WTC11 (cell line): ENCODE measurements around the gene CHST1. TPM values are rescaled to one million over a fixed set of nuclear protein-coding genes. Genes with fewer than 3 reads are reported as not detected.

Experiments used
- ATAC-seq: fragments of 200-7000 bp; cut with Tn5 transposase; 2 replicates; pipeline ENCODE4 v1.10.0; 2021; ENCODE audit warnings: mild to moderate bottlenecking, moderate library complexity
- CTCF ChIA-PET: fragments of 300-600 bp; sonication (Branson Sonifier 250); formaldehyde crosslinking; loops from one replicate; lab custom pipeline; 2021; ENCODE audit warnings: antibody characterized with exemption; lab: Charles Lee
- POLR2A ChIA-PET: fragments of 350-600 bp; sonication (Branson Sonifier 250); formaldehyde crosslinking; loops from one replicate; lab custom pipeline; 2021; ENCODE audit warnings: antibody characterized with exemption; lab: Charles Lee
- DNase-seq: peaks from one replicate; pipeline ENCODE4 v3.0.0; 2021; ENCODE audit warnings: low spot score
- H3K27ac Mint-ChIP-seq: 2 replicates; pipeline ENCODE4 v1.8.0; 2021; ENCODE audit warnings: mixed read lengths
- H3K27me3 Mint-ChIP-seq: 2 replicates; pipeline ENCODE4 v1.8.0; 2021; ENCODE audit warnings: low read depth, mild to moderate bottlenecking, moderate library complexity, mixed read lengths
- H3K36me3 Mint-ChIP-seq: 2 replicates; pipeline ENCODE4 v1.8.0; 2021; ENCODE audit warnings: mixed read lengths
- H3K4me1 Mint-ChIP-seq: 2 replicates; pipeline ENCODE4 v1.8.0; 2022; ENCODE audit warnings: mixed read lengths
- H3K4me3 Mint-ChIP-seq: 2 replicates; pipeline ENCODE4 v1.8.0; 2021; ENCODE audit warnings: mild to moderate bottlenecking, moderate library complexity, mixed read lengths
- H3K9me3 Mint-ChIP-seq: 2 replicates; pipeline ENCODE4 v1.8.0; 2021; ENCODE audit warnings: mixed read lengths
- CBFB ChIP-seq: sonication (generic); formaldehyde crosslinking; IDR thresholded peaks from 2 replicates; pipeline ENCODE4 v1.8.1; 2022; ENCODE audit warnings: mild to moderate bottlenecking, low read depth, missing genetic modification reagents
- E2F4 ChIP-seq: sonication (generic); formaldehyde crosslinking; IDR thresholded peaks from 2 replicates; pipeline ENCODE4 v1.8.1; 2022; ENCODE audit warnings: low read depth, mild to moderate bottlenecking, moderate library complexity, missing genetic modification reagents, borderline replicate concordance
- GRHL2 ChIP-seq: fragments of 250-450 bp; sonication (Bioruptor Pico); IDR thresholded peaks from 2 replicates; pipeline ENCODE4 v1.8.0; 2022; ENCODE audit warnings: mild to moderate bottlenecking, moderate library complexity; ENCODE audit not compliant: insufficient replicate concordance, severe bottlenecking
- NFE2L1 ChIP-seq: sonication (generic); formaldehyde crosslinking; IDR thresholded peaks from 2 replicates; pipeline ENCODE4 v1.8.1; 2023; ENCODE audit warnings: missing genetic modification reagents
- NR1H2 ChIP-seq: sonication (generic); formaldehyde crosslinking; IDR thresholded peaks from 2 replicates; pipeline ENCODE4 v1.9.0; 2021; ENCODE audit warnings: mild to moderate bottlenecking, moderate library complexity, missing genetic modification reagents
- PRRX2 ChIP-seq: fragments of 250-450 bp; sonication (Bioruptor Pico); IDR thresholded peaks from 2 replicates; pipeline ENCODE4 v1.8.0; 2021; ENCODE audit warnings: mild to moderate bottlenecking
- RELA ChIP-seq: sonication (generic); formaldehyde crosslinking; IDR thresholded peaks from 2 replicates; pipeline ENCODE4 v1.8.1; 2022; ENCODE audit warnings: missing genetic modification reagents, mild to moderate bottlenecking, borderline replicate concordance
- SMAD3 ChIP-seq: sonication (generic); formaldehyde crosslinking; IDR thresholded peaks from 2 replicates; pipeline ENCODE4 v1.8.0; 2022; ENCODE audit warnings: missing genetic modification reagents, mild to moderate bottlenecking, borderline replicate concordance
- TCF7 ChIP-seq: sonication (generic); formaldehyde crosslinking; IDR thresholded peaks from 2 replicates; pipeline ENCODE4 v1.8.0; 2022; ENCODE audit warnings: mild to moderate bottlenecking, low read depth, missing genetic modification reagents, moderate library complexity
- TEAD4 ChIP-seq: sonication (generic); formaldehyde crosslinking; IDR thresholded peaks from 2 replicates; pipeline ENCODE4 v1.8.0; 2022; ENCODE audit warnings: mild to moderate bottlenecking, missing genetic modification reagents
- ZBTB21 ChIP-seq: sonication (generic); formaldehyde crosslinking; IDR thresholded peaks from 2 replicates; pipeline ENCODE4 v1.8.1; 2023; ENCODE audit warnings: mild to moderate bottlenecking, missing genetic modification reagents, borderline replicate concordance
- ZNF121 ChIP-seq: sonication (generic); formaldehyde crosslinking; IDR thresholded peaks from 2 replicates; pipeline ENCODE4 v1.8.0; 2023; ENCODE audit warnings: missing genetic modification reagents
- ZNF263 ChIP-seq: sonication (generic); formaldehyde crosslinking; IDR thresholded peaks from 2 replicates; pipeline ENCODE4 v1.8.1; 2022; ENCODE audit warnings: low read depth, mild to moderate bottlenecking, moderate library complexity, missing genetic modification reagents
- ZNF317 ChIP-seq: sonication (generic); formaldehyde crosslinking; IDR thresholded peaks from 2 replicates; pipeline ENCODE4 v1.8.1; 2023; ENCODE audit warnings: low read depth, mild to moderate bottlenecking, moderate library complexity, missing genetic modification reagents, borderline replicate concordance
- ZNF396 ChIP-seq: fragments of 250-450 bp; sonication (Bioruptor Pico); IDR thresholded peaks from 2 replicates; pipeline ENCODE4 v1.8.0; 2021; ENCODE audit warnings: mild to moderate bottlenecking, moderate library complexity, borderline replicate concordance
- ZNF512 ChIP-seq: sonication (generic); formaldehyde crosslinking; IDR thresholded peaks from 2 replicates; pipeline ENCODE4 v1.8.1; 2022; ENCODE audit warnings: missing genetic modification reagents, borderline replicate concordance
- total RNA-seq: library from RNA; stranded (reverse); gene quantifications from 3 replicates; pipeline ENCODE4 v1.2.3, GENCODE V29; 2021
- TF ChIP-seq, protein P1 (sequence below): sonication (generic); formaldehyde crosslinking; IDR thresholded peaks from 2 replicates; pipeline ENCODE4 v1.8.1; 2022; ENCODE audit warnings: mild to moderate bottlenecking, moderate library complexity, missing genetic modification reagents
- TF ChIP-seq, protein P2 (sequence below): sonication (generic); formaldehyde crosslinking; IDR thresholded peaks from 2 replicates; pipeline ENCODE4 v1.8.0; 2022; ENCODE audit warnings: mild to moderate bottlenecking, missing genetic modification reagents
- TF ChIP-seq, protein P3 (sequence below): sonication (generic); formaldehyde crosslinking; IDR thresholded peaks from 2 replicates; pipeline ENCODE4 v1.8.0; 2022; ENCODE audit warnings: mild to moderate bottlenecking, missing genetic modification reagents

Gene CHST1
- total RNA-seq, 1 experiment from 2014 or later = 2.4 TPM

DNA sequence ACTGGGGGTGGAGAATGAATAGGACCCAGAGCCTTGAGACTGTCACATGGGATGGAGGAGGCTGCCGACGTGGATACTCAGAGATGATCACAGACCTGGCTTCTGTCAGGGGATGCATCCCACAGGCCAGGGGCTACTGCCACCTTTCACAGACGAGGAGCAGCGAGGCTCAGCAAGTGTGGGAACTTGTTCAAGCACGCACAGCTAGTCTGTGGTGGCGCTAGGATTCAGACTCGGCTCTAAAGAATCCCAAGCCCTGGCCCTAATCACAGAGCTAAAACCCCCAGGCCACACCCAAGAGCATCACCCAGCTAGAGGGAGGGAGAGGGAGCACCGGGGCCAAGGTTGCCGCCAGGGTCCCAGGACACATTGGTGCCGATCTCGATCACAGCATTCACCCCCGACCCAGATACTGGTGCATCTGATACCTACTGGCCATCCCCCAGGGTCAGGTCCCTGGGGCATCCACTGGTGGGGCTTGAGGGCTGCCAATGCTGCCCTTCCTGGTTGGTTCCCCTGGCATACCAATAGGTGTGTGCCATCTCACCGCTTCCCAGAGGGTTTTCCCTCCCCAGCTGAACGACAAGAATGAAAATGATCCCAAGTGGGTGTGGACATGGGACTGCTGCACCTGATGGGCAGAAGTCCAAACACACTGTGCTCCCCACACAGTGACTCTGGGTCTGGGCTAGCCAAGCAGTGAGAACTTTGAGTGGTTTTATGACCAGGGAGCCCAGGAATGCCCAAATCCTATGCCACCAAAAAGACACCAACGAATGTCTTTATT is 6.2 kb downstream of the CHST1 start:
- TF ChIP-seq, protein P1, sequence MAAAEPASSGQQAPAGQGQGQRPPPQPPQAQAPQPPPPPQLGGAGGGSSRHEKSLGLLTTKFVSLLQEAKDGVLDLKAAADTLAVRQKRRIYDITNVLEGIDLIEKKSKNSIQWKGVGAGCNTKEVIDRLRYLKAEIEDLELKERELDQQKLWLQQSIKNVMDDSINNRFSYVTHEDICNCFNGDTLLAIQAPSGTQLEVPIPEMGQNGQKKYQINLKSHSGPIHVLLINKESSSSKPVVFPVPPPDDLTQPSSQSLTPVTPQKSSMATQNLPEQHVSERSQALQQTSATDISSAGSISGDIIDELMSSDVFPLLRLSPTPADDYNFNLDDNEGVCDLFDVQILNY (CRISPR knock-in tag) = no peak
- no peak for TF ChIP-seq TCF7 (CRISPR knock-in tag)
- Mint-ChIP-seq H3K4me1 (peaks cover 49% of the 10 kb centered on the region), H3K36me3 (no peaks in the 10 kb centered on the region), H3K27me3 (peaks cover 26% of the 10 kb centered on the region), H3K27ac (no peak overlapping the region), H3K4me3 (no peak overlapping the region), H3K9me3 (no peaks in the 10 kb centered on the region)
- DNase-seq (no peak), ATAC-seq (no peak)
- ChIA-PET CTCF (interaction anchor here (0.6 to 13.5 kb wide), 4 partner anchors 107 to 319 kb away, joined by 4 to 184 read pairs (median 80); no protein-coding TSS in a partner anchor), POLR2A (no interaction called here)

DNA sequence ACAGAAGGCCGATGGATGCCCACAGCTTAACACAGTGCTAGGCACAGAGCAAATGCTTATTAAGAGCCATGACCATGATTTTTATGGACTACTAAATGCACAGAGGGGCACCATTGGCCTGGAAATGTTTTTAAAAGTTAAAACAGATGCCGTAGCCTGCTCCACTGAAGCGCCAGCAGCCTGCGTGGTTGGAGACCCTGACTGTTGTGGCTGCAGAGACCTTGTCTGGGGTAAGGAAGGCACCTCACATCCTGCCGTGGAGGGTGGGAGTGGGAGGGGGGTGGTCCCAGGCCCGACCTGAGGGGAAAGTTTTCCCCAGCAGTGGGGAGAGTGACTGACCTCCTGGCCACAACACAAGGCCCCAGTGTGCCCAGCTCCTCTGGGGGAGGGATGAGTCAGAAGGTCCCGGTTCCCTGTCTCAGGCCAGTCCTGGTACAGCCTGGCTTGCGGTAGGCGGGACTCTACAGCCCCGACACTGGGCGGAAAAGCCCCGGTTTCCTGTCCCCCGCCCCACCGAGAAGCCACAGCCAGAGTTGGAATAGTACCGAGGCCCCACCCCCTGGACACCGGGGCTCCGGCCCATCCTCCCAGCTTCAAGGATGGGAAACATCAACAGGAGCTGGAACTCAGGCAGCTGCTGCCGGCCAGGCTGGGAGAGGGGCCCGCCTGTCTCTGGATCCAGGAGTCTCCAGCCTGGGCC is 7.0 kb downstream of the CHST1 start:
- peak; percentile 85 for ATAC-seq
- TF ChIP-seq, protein P2, sequence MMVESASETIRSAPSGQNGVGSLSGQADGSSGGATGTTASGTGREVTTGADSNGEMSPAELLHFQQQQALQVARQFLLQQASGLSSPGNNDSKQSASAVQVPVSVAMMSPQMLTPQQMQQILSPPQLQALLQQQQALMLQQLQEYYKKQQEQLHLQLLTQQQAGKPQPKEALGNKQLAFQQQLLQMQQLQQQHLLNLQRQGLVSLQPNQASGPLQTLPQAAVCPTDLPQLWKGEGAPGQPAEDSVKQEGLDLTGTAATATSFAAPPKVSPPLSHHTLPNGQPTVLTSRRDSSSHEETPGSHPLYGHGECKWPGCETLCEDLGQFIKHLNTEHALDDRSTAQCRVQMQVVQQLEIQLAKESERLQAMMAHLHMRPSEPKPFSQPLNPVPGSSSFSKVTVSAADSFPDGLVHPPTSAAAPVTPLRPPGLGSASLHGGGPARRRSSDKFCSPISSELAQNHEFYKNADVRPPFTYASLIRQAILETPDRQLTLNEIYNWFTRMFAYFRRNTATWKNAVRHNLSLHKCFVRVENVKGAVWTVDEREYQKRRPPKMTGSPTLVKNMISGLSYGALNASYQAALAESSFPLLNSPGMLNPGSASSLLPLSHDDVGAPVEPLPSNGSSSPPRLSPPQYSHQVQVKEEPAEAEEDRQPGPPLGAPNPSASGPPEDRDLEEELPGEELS (CRISPR knock-in tag) = no peak
- peak; percentile 4; the same call in 1 of the 2 replicates for TF ChIP-seq ZNF121 (CRISPR knock-in tag)
- H3K27me3 Mint-ChIP-seq = peaks cover 18% of the 10 kb centered on the region
- H3K9me3 Mint-ChIP-seq = no peaks in the 10 kb centered on the region
- ChIA-PET POLR2A (no interaction called here), CTCF (interaction anchor here (0.6 to 13.5 kb wide), 5 partner anchors 68 to 319 kb away, joined by 3 to 184 read pairs (median 4); no protein-coding TSS in a partner anchor)
- H3K4me3 Mint-ChIP-seq = no peak overlapping the region; the same call in 1 of the 2 replicates
- H3K27ac Mint-ChIP-seq = no peak overlapping the region
- DNase-seq = peak; percentile 80
- H3K4me1 Mint-ChIP-seq = peaks cover 45% of the 10 kb centered on the region
- no peaks in the 10 kb centered on the region for H3K36me3 Mint-ChIP-seq

DNA sequence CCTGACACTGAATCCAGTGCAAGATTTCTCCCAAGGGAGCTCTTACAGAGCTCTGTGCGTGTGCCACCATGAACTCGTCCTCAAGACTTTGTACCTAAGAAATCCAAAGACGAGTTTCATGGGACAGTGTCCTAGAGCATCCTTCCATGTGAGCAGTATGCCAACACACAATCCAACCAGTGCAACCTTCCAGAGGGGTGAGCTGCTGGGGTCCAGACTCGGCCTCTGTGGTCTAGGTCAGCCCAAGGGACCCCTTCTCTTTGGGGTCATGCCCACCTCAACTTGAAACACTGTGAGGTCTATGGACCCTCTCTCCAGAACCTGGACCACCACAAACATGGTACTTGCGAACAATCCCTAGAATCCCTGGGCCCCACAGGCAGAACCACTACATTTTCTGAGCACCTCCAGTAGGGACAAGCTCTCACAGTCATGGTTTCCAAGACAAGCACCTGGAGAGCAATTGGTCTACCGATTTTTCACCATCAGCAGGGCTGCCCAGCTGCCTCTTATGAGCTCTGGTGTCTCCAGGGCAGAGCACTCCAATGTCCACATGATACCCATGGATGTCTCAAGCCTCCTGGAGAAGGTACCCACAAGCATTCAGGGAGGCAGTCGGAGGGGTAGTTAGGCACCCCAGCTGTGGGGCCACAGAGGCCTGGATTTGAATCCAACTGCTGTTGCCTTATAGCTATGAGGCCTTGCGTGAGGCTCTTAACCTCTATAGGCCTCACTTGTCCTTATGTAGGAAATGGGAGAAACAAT is 7.7 kb downstream of the CHST1 start:
- 0 out of 2 replicates have a peak overlapping the region, but pooled peaks have one; percentile 16 for H3K4me3 Mint-ChIP-seq
- no peak for ATAC-seq
- ChIA-PET CTCF (interaction anchor here (0.6 to 13.5 kb wide), 4 partner anchors 67 to 285 kb away, joined by 3 to 184 read pairs (median 79); no protein-coding TSS in a partner anchor), POLR2A (no interaction called here)
- H3K36me3 Mint-ChIP-seq = no peaks in the 10 kb centered on the region
- H3K27me3 Mint-ChIP-seq = peaks cover 11% of the 10 kb centered on the region
- peaks cover 38% of the 10 kb centered on the region for H3K4me1 Mint-ChIP-seq
- DNase-seq = no peak
- no peak overlapping the region for H3K27ac Mint-ChIP-seq
- H3K9me3 Mint-ChIP-seq = no peaks in the 10 kb centered on the region
- TF ChIP-seq ZNF263 (CRISPR knock-in tag) = no peak
- no peak for TF ChIP-seq ZNF317 (CRISPR knock-in tag)
- no peak for TF ChIP-seq ZNF396
- TF ChIP-seq TEAD4 (CRISPR knock-in tag) = no peak
- TF ChIP-seq ZNF512 = no peak
- TF ChIP-seq GRHL2 (CRISPR knock-in tag) = no peak
- TF ChIP-seq ZNF121 (CRISPR knock-in tag) = no peak
- TF ChIP-seq TCF7 (CRISPR knock-in tag) = no peak
- no peak for TF ChIP-seq RELA (CRISPR knock-in tag)
- TF ChIP-seq E2F4 (CRISPR knock-in tag) = no peak
- TF ChIP-seq CBFB (CRISPR knock-in tag) = no peak
- TF ChIP-seq NR1H2 (CRISPR knock-in tag) = no peak
- TF ChIP-seq PRRX2 = no peak
- no peak for TF ChIP-seq ZBTB21 (CRISPR knock-in tag)
- TF ChIP-seq, protein P3, sequence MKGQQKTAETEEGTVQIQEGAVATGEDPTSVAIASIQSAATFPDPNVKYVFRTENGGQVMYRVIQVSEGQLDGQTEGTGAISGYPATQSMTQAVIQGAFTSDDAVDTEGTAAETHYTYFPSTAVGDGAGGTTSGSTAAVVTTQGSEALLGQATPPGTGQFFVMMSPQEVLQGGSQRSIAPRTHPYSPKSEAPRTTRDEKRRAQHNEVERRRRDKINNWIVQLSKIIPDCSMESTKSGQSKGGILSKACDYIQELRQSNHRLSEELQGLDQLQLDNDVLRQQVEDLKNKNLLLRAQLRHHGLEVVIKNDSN (CRISPR knock-in tag) = no peak
- TF ChIP-seq NFE2L1 (CRISPR knock-in tag) = no peak
- no peak for TF ChIP-seq SMAD3 (CRISPR knock-in tag)
